Parathyroid adenoma (tissue), 2 donors: ENCODE measurements around the gene GKN2.

Experiments used
- H2AFZ ChIP-seq: fragments of 300-600 bp; sonication (generic); one replicate; pipeline ENCODE4 v1.7.0; 2017; ENCODE audit warnings: antibody characterized with exemption, mild to moderate bottlenecking
- H3K27ac ChIP-seq: fragments of 300-600 bp; sonication (generic); one replicate; pipeline ENCODE4 v1.7.0; 2017
- H3K27me3 ChIP-seq: fragments of 300-600 bp; sonication (generic); one replicate; pipeline ENCODE4 v1.7.0; 2017; ENCODE audit warnings: low read length; ENCODE audit not compliant: control insufficient read depth, insufficient read depth
- H3K36me3 ChIP-seq: fragments of 300-600 bp; sonication (generic); one replicate; pipeline ENCODE4 v1.7.0; 2017; ENCODE audit warnings: low read length; ENCODE audit not compliant: control insufficient read depth, insufficient read depth
- H3K4me1 ChIP-seq: fragments of 300-600 bp; sonication (generic); one replicate; pipeline ENCODE4 v1.7.0; 2017; ENCODE audit warnings: control low read depth
- H3K4me2 ChIP-seq: fragments of 300-600 bp; sonication (generic); one replicate; pipeline ENCODE4 v1.7.0; 2017; ENCODE audit warnings: low read length
- H3K4me3 ChIP-seq: fragments of 300-600 bp; sonication (generic); one replicate; pipeline ENCODE4 v1.7.0; 2017; ENCODE audit warnings: low read depth, low read length
- H3K79me2 ChIP-seq: fragments of 300-600 bp; sonication (generic); one replicate; pipeline ENCODE4 v1.7.0; 2017; ENCODE audit warnings: control low read depth
- H3K9ac ChIP-seq: fragments of 300-600 bp; sonication (generic); one replicate; pipeline ENCODE4 v1.7.0; 2017; ENCODE audit warnings: mild to moderate bottlenecking
- H3K9me3 ChIP-seq: fragments of 300-600 bp; sonication (generic); one replicate; pipeline ENCODE4 v1.7.0; 2017; ENCODE audit warnings: low read length; ENCODE audit not compliant: control insufficient read depth
- CTCF ChIP-seq: fragments of 300-600 bp; sonication (generic); IDR thresholded peaks from one replicate; pipeline ENCODE4 v1.7.0; 2017; ENCODE audit warnings: antibody characterized with exemption, mild to moderate bottlenecking
- donor health status: primary hyperparathyroidism.

Gene GKN2

GRCh38 chr2:68931799-68932198 is 20.9 kb downstream of the GKN2 start:
- no peak overlapping the region for H3K27ac ChIP-seq
- no peaks in the 10 kb centered on the region for H3K9me3 ChIP-seq
- TF ChIP-seq CTCF: no peak
- no peaks in the 10 kb centered on the region for H3K27me3 ChIP-seq
- H3K4me3 ChIP-seq: no peak overlapping the region
- no peaks in the 10 kb centered on the region for H3K4me1 ChIP-seq
- no peaks in the 10 kb centered on the region for H3K79me2 ChIP-seq
- no peak overlapping the region for H3K4me2 ChIP-seq
- no peaks in the 10 kb centered on the region for H3K36me3 ChIP-seq
- no peak overlapping the region for H3K9ac ChIP-seq
- H2AFZ ChIP-seq: no peak overlapping the region

GRCh38 chr2:68931149-68931711 is 21.5 kb downstream of the GKN2 start:
- H3K79me2 ChIP-seq: no peaks in the 10 kb centered on the region
- H3K9ac ChIP-seq: no peak overlapping the region
- no peak overlapping the region for H3K4me2 ChIP-seq
- no peak overlapping the region for H3K4me3 ChIP-seq
- no peak overlapping the region for H3K27ac ChIP-seq
- H3K36me3 ChIP-seq: no peaks in the 10 kb centered on the region
- no peak overlapping the region for H2AFZ ChIP-seq
- H3K9me3 ChIP-seq: no peaks in the 10 kb centered on the region
- no peaks in the 10 kb centered on the region for H3K27me3 ChIP-seq
- H3K4me1 ChIP-seq: no peaks in the 10 kb centered on the region
- no peak for TF ChIP-seq CTCF

- H3K4me2 ChIP-seq: no peak overlapping the region
- TF ChIP-seq CTCF: no peak
- H3K4me3 ChIP-seq: no peak overlapping the region
- H3K36me3 ChIP-seq: no peaks in the 10 kb centered on the region
- no peak overlapping the region for H3K27ac ChIP-seq
- H3K27me3 ChIP-seq: no peaks in the 10 kb centered on the region
- H3K9me3 ChIP-seq: no peaks in the 10 kb centered on the region
- H3K4me1 ChIP-seq: no peaks in the 10 kb centered on the region
- no peaks in the 10 kb centered on the region for H3K79me2 ChIP-seq
- H2AFZ ChIP-seq: no peak overlapping the region
- H3K9ac ChIP-seq: no peak overlapping the region
Observed at GRCh38 chr2:68926796-68927195, 25.9 kb downstream of the GKN2 start.

GRCh38 chr2:68925295-68925896 is 27.3 kb downstream of the GKN2 start:
- H3K4me1 ChIP-seq: no peaks in the 10 kb centered on the region
- TF ChIP-seq CTCF: peak; percentile 90
- H2AFZ ChIP-seq: no peak overlapping the region
- H3K9ac ChIP-seq: no peak overlapping the region
- no peak overlapping the region for H3K27ac ChIP-seq
- H3K4me2 ChIP-seq: no peak overlapping the region
- H3K9me3 ChIP-seq: no peaks in the 10 kb centered on the region
- no peak overlapping the region for H3K4me3 ChIP-seq
- H3K27me3 ChIP-seq: no peaks in the 10 kb centered on the region
- H3K79me2 ChIP-seq: no peaks in the 10 kb centered on the region
- H3K36me3 ChIP-seq: no peaks in the 10 kb centered on the region

- no peak overlapping the region for H3K4me3 ChIP-seq
- no peaks in the 10 kb centered on the region for H3K4me1 ChIP-seq
- H3K4me2 ChIP-seq: no peak overlapping the region
- no peak overlapping the region for H3K9ac ChIP-seq
- H3K9me3 ChIP-seq: no peaks in the 10 kb centered on the region
- H3K36me3 ChIP-seq: no peaks in the 10 kb centered on the region
- no peak for TF ChIP-seq CTCF
- no peaks in the 10 kb centered on the region for H3K27me3 ChIP-seq
- no peak overlapping the region for H3K27ac ChIP-seq
- H2AFZ ChIP-seq: no peak overlapping the region
- H3K79me2 ChIP-seq: no peaks in the 10 kb centered on the region
Observed at GRCh38 chr2:68921646-68922045, 31.0 kb downstream of the GKN2 start.
